Dorsolateral prefrontal cortex (tissue), 118 donors: ENCODE data around the gene CFAP161. TPM values are rescaled to one million over a fixed set of nuclear protein-coding genes. Genes with fewer than 3 reads are reported as not detected.

ENCODE experiments used
- total RNA-seq, 120 experiments: library from RNA; stranded (reverse); gene quantifications; one replicate each; pipeline versions ENCODE4 v1.2.3 to v1.2.4, GENCODE V29; 2022

CFAP161 gene
- total RNA-seq, 120 experiments from 2014 or later: 0.40 to 7.5 (median 1.8) TPM

Other genes with a start within 250 kb of the CFAP161 start
- gene MESD, start 144.5 kb upstream of the CFAP161 start, total RNA-seq: 10 to 100 TPM; 16.9 to 41.5 (median 21.8) TPM
- 10 to 100 TPM; 10.3 to 20.4 (median 16.1) TPM for gene TLNRD1, start 133.3 kb upstream of the CFAP161 start, total RNA-seq
- gene IL16, start 62.6 kb downstream of the CFAP161 start, total RNA-seq: 10 to 100 TPM in 5 of 120 experiments, 1 to 10 TPM in 115; 1.3 to 13.1 (median 5.4) TPM
- gene STARD5, start 189.9 kb downstream of the CFAP161 start, total RNA-seq: 10 to 100 TPM in 53 of 120 experiments, 1 to 10 TPM in 67; 4.8 to 16.1 (median 9.5) TPM
- gene TMC3, start 239.9 kb downstream of the CFAP161 start, total RNA-seq: under 1 TPM in 111 of 120 experiments, not detected in 9; 0.09 to 0.90 (median 0.29) TPM